Measurements from ENCODE around the gene TSLP. TPM values are rescaled to one million over a fixed set of nuclear protein-coding genes. Genes with fewer than 3 reads are reported as not detected.

The TSLP gene
- total RNA-seq, 2 experiments from 2014 or later = 0.18 TPM; not detected in 1

GRCh38 chr5:111124793-111125192 lies 53.3 kb downstream of the TSLP start:
- no peak overlapping the region for H3K4me3 Mint-ChIP-seq
- CTCF ChIA-PET = interaction anchor here (1.6 kb wide), 1 partner anchor 154 kb away, joined by 3 read pairs; no protein-coding TSS in a partner anchor
- no peak overlapping the region for H3K27ac Mint-ChIP-seq
- DNase-seq = no peak
- H3K36me3 Mint-ChIP-seq (ENCODE audit: low read depth) = peaks cover 50% of the 10 kb centered on the region
- H3K27me3 Mint-ChIP-seq (ENCODE audit: low read depth) = no peaks in the 10 kb centered on the region
- no peaks in the 10 kb centered on the region for H3K4me1 Mint-ChIP-seq (ENCODE audit: low read depth)
- H3K9me3 Mint-ChIP-seq (ENCODE audit: insufficient read depth) = no peaks in the 10 kb centered on the region
- no peak for ATAC-seq
- POLR2A ChIA-PET = no interaction called here

GRCh38 chr5:111126896-111127295 lies 55.4 kb downstream of the TSLP start:
- Mint-ChIP-seq H3K4me3 (no peak overlapping the region), H3K27ac (no peak overlapping the region), H3K9me3 (ENCODE audit: insufficient read depth) (no peaks in the 10 kb centered on the region)

More at GRCh38 chr5:111126896-111127295, 55.4 kb downstream of the TSLP start:
- Mint-ChIP-seq H3K4me1 (ENCODE audit: low read depth) (no peaks in the 10 kb centered on the region), H3K36me3 (ENCODE audit: low read depth) (peaks cover 42% of the 10 kb centered on the region), H3K27me3 (ENCODE audit: low read depth) (no peaks in the 10 kb centered on the region)
- CTCF ChIA-PET = no interaction called here
- ATAC-seq = no peak
- DNase-seq = no peak
- POLR2A ChIA-PET = no interaction called here

Other genes starting within 250 kb of the TSLP start
- 10 to 100 TPM; 29.5 to 37.6 TPM for gene WDR36, start 20.6 kb downstream of the TSLP start, total RNA-seq
- 10 to 100 TPM; 82.7 to 84.9 TPM for gene CAMK4, start 152.7 kb downstream of the TSLP start, total RNA-seq

All from activated CD8-positive, alpha-beta T cell treated with anti-CD3 and anti-CD28 coated beads, Interleukin-2, amount 10 ng/mL, durations not matched to agents 7 days and 5 days (primary cell).